ENCODE results near the gene PRODH2. TPM values are rescaled to one million over a fixed set of nuclear protein-coding genes. Genes with fewer than 3 reads are reported as not detected.

The PRODH2 gene
- total and polyA plus RNA-seq, 2 of the 13 experiments (the other 11 are each of a cell fraction or from before 2014, with no cell fraction given), result 86.7 to 118 TPM

DNA sequence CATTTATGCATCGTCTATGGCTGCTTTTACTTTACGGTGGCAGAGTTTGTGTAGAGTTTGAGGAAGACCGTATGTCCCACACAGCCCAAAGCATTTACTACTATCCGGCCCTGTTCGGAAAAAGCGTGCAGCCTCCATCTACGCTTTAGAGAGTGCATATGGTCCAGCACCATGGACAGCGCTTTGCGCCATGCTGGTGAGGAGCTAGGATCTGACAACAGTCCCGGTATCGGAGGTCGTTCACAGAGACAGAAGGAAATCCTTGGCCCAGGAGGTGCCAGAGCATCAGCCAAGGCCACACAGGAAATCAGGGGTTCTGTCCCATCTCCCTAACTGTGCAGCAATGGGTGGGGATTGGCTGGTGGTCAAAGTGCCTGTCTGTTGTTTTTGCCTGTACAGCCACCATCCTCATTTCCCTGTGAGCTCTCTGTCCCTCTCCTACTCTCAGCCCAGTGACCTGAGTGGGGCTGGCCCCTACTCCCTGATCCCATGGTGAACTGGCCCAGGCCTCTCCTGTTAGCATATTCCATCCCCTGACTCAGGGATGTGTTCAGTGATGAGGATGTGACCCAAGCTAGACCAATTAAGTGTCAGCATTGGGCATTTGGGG, 16.2 kb upstream of the PRODH2 start (continued):
- TF ChIP-seq NKX3-1 (CRISPR knock-in tag; IDR thresholded peaks at IDR 0.05) (peak; percentile 97), ZNF33B (CRISPR knock-in tag; IDR thresholded peaks at IDR 0.05) (peak; percentile 76; the same call in 1 of the 2 replicates), ZNF782 (CRISPR knock-in tag; IDR thresholded peaks at IDR 0.05; ENCODE audit: borderline replicate concordance) (0 out of 2 replicates have a peak, but pooled peaks have one; percentile 67), ATM (IDR thresholded peaks at IDR 0.05; ENCODE audit: borderline replicate concordance) (no peak), ZNF274 (CRISPR knock-in tag; IDR thresholded peaks at IDR 0.05) (peak; percentile 82), ZHX1 (CRISPR knock-in tag; IDR thresholded peaks at IDR 0.05; ENCODE audit: low read depth) (peak; percentile 86; the same call in 1 of the 2 replicates), ZNF24 (IDR thresholded peaks at IDR 0.05) (no peak), TCF7L2 (IDR thresholded peaks at IDR 0.05; ENCODE audit: low read depth, low read length) (no peak), KLF13 (CRISPR knock-in tag; IDR thresholded peaks at IDR 0.05) (0 out of 2 replicates have a peak, but pooled peaks have one; percentile 48), EZH2 (conservative IDR thresholded peaks at IDR 0.05; ENCODE audit: low read depth, low read length) (no peak), CREM (IDR thresholded peaks at IDR 0.05) (no peak), CREM (CRISPR knock-in tag; IDR thresholded peaks at IDR 0.05) (no peak), CEBPG (CRISPR knock-in tag; IDR thresholded peaks at IDR 0.05) (peak; percentile 43; the same call in 1 of the 2 replicates), KDM6A (CRISPR knock-in tag; IDR thresholded peaks at IDR 0.05; ENCODE audit: low read depth) (no peak), GATAD1 (CRISPR knock-in tag; IDR thresholded peaks at IDR 0.05) (peak; percentile 81)
- TF ChIP-seq, protein P1, sequence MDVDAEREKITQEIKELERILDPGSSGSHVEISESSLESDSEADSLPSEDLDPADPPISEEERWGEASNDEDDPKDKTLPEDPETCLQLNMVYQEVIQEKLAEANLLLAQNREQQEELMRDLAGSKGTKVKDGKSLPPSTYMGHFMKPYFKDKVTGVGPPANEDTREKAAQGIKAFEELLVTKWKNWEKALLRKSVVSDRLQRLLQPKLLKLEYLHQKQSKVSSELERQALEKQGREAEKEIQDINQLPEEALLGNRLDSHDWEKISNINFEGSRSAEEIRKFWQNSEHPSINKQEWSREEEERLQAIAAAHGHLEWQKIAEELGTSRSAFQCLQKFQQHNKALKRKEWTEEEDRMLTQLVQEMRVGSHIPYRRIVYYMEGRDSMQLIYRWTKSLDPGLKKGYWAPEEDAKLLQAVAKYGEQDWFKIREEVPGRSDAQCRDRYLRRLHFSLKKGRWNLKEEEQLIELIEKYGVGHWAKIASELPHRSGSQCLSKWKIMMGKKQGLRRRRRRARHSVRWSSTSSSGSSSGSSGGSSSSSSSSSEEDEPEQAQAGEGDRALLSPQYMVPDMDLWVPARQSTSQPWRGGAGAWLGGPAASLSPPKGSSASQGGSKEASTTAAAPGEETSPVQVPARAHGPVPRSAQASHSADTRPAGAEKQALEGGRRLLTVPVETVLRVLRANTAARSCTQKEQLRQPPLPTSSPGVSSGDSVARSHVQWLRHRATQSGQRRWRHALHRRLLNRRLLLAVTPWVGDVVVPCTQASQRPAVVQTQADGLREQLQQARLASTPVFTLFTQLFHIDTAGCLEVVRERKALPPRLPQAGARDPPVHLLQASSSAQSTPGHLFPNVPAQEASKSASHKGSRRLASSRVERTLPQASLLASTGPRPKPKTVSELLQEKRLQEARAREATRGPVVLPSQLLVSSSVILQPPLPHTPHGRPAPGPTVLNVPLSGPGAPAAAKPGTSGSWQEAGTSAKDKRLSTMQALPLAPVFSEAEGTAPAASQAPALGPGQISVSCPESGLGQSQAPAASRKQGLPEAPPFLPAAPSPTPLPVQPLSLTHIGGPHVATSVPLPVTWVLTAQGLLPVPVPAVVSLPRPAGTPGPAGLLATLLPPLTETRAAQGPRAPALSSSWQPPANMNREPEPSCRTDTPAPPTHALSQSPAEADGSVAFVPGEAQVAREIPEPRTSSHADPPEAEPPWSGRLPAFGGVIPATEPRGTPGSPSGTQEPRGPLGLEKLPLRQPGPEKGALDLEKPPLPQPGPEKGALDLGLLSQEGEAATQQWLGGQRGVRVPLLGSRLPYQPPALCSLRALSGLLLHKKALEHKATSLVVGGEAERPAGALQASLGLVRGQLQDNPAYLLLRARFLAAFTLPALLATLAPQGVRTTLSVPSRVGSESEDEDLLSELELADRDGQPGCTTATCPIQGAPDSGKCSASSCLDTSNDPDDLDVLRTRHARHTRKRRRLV (CRISPR knock-in tag; IDR thresholded peaks at IDR 0.05), result no peak; the same call in 1 of the 2 replicates
- TF ChIP-seq, protein P2, sequence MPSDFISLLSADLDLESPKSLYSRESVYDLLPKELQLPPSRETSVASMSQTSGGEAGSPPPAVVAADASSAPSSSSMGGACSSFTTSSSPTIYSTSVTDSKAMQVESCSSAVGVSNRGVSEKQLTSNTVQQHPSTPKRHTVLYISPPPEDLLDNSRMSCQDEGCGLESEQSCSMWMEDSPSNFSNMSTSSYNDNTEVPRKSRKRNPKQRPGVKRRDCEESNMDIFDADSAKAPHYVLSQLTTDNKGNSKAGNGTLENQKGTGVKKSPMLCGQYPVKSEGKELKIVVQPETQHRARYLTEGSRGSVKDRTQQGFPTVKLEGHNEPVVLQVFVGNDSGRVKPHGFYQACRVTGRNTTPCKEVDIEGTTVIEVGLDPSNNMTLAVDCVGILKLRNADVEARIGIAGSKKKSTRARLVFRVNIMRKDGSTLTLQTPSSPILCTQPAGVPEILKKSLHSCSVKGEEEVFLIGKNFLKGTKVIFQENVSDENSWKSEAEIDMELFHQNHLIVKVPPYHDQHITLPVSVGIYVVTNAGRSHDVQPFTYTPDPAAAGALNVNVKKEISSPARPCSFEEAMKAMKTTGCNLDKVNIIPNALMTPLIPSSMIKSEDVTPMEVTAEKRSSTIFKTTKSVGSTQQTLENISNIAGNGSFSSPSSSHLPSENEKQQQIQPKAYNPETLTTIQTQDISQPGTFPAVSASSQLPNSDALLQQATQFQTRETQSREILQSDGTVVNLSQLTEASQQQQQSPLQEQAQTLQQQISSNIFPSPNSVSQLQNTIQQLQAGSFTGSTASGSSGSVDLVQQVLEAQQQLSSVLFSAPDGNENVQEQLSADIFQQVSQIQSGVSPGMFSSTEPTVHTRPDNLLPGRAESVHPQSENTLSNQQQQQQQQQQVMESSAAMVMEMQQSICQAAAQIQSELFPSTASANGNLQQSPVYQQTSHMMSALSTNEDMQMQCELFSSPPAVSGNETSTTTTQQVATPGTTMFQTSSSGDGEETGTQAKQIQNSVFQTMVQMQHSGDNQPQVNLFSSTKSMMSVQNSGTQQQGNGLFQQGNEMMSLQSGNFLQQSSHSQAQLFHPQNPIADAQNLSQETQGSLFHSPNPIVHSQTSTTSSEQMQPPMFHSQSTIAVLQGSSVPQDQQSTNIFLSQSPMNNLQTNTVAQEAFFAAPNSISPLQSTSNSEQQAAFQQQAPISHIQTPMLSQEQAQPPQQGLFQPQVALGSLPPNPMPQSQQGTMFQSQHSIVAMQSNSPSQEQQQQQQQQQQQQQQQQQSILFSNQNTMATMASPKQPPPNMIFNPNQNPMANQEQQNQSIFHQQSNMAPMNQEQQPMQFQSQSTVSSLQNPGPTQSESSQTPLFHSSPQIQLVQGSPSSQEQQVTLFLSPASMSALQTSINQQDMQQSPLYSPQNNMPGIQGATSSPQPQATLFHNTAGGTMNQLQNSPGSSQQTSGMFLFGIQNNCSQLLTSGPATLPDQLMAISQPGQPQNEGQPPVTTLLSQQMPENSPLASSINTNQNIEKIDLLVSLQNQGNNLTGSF (CRISPR knock-in tag; IDR thresholded peaks at IDR 0.05), result peak; percentile 98
